SK-N-DZ (cell line): Measurements from ENCODE around the gene KAT2B.
A peak's percentile ranks its signal among the peaks of the same experiment; 100 is the strongest.
"Not testable (repeated sequence)": the region's sequence is repeated elsewhere in the genome, so short reads cannot be mapped to it uniquely, and the experiment has no call there.

ENCODE experiments used
- DNase-seq: peaks from one replicate; pipeline ENCODE4 v3.0.0-alpha.2; 2015; ENCODE audit warnings: low spot score

KAT2B gene

GRCh38 chr3:20041197-20041780, 1.0 kb downstream of the KAT2B start:
- DNase-seq = peak; percentile 74

- DNase-seq = no peak
Observed at GRCh38 chr3:20042331-20042730, 2.1 kb downstream of the KAT2B start.

GRCh38 chr3:20043396-20043795, 3.1 kb downstream of the KAT2B start:
- DNase-seq = no peak

GRCh38 chr3:20043825-20044224, 3.6 kb downstream of the KAT2B start:
- no peak for DNase-seq

GRCh38 chr3:20045141-20045540, 4.9 kb downstream of the KAT2B start:
- not testable (repeated sequence) for DNase-seq

GRCh38 chr3:20046556-20046955, 6.3 kb downstream of the KAT2B start:
- DNase-seq = peak; percentile 45

- DNase-seq = no peak
Observed at GRCh38 chr3:20047341-20047779, 7.1 kb downstream of the KAT2B start.

- DNase-seq = peak; percentile 72
Observed at GRCh38 chr3:20047976-20048883, 8.0 kb downstream of the KAT2B start.

- DNase-seq = no peak
Observed at GRCh38 chr3:20051123-20051806, 11.0 kb downstream of the KAT2B start.

GRCh38 chr3:20052851-20053250, 12.6 kb downstream of the KAT2B start:
- DNase-seq = no peak

- DNase-seq = peak; percentile 43
Observed at GRCh38 chr3:20054549-20054987, 14.3 kb downstream of the KAT2B start.

GRCh38 chr3:20055020-20055775, 15.0 kb downstream of the KAT2B start:
- DNase-seq = peak; percentile 78

GRCh38 chr3:20055842-20056241, 15.6 kb downstream of the KAT2B start:
- DNase-seq = peak; percentile 67

GRCh38 chr3:20056725-20057611, 16.7 kb downstream of the KAT2B start:
- DNase-seq = no peak

GRCh38 chr3:20057612-20058180, 17.4 kb downstream of the KAT2B start:
- no peak for DNase-seq

GRCh38 chr3:20059929-20060328, 19.7 kb downstream of the KAT2B start:
- no peak for DNase-seq

GRCh38 chr3:20060974-20061685, 20.9 kb downstream of the KAT2B start:
- no peak for DNase-seq

GRCh38 chr3:20062996-20063395, 22.8 kb downstream of the KAT2B start:
- no peak for DNase-seq

GRCh38 chr3:20064387-20064786, 24.1 kb downstream of the KAT2B start:
- DNase-seq = no peak
